ENCODE results near the gene C18orf63.

DNA sequence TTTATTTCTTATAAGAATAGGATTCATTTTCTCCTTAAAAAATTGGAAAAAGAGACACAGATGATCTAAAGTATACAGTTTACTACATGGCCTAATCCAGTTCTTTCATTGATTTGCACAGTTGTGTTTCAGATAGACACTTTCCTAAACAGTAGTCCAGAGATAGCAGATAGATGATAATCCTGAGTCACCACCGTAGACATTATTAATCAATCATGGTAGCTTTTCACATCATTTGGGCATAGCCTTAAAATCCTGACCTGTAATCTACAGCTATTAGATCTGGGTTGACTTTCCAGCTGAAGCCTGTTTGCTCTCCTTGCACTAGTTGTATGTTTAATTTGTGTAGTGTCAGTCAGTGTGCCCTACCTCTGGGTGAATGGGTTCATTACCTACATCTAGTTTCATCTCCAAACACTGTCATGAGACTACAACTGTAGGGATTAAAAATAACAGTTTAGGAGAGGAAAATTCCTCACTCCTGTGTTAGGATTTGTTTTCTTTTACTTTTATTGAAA, 14.1 kb downstream of the C18orf63 start:
- TF ChIP-seq, protein P1, sequence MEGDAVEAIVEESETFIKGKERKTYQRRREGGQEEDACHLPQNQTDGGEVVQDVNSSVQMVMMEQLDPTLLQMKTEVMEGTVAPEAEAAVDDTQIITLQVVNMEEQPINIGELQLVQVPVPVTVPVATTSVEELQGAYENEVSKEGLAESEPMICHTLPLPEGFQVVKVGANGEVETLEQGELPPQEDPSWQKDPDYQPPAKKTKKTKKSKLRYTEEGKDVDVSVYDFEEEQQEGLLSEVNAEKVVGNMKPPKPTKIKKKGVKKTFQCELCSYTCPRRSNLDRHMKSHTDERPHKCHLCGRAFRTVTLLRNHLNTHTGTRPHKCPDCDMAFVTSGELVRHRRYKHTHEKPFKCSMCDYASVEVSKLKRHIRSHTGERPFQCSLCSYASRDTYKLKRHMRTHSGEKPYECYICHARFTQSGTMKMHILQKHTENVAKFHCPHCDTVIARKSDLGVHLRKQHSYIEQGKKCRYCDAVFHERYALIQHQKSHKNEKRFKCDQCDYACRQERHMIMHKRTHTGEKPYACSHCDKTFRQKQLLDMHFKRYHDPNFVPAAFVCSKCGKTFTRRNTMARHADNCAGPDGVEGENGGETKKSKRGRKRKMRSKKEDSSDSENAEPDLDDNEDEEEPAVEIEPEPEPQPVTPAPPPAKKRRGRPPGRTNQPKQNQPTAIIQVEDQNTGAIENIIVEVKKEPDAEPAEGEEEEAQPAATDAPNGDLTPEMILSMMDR (IDR thresholded peaks at IDR 0.05), result no peak
- no peak for TF ChIP-seq POLR2AphosphoS5 (IDR thresholded peaks at IDR 0.05; ENCODE audit: insufficient read depth in 1 of 2, low read depth in 1 of 2)

Measured in vagina (tissue), 2 donors.